Right lobe of liver (tissue), 4 donors: ENCODE measurements around the gene ABCA12.

Source experiments
- POLR2A ChIP-seq: fragments of 450-650 bp; IDR thresholded peaks from one replicate; pipeline ENCODE4 v1.6.1; 2017; ENCODE audit warnings: antibody characterized with exemption, mild to moderate bottlenecking
- TF ChIP-seq, protein P1 (sequence below), 4 donors: fragments of 200-600 bp in 3 of 4; fragments of 450-650 bp in 1 of 4; IDR thresholded peaks; one replicate each; pipeline versions ENCODE4 v1.5.1 to v1.8.0; 2016 to 2022; ENCODE audit warnings: antibody characterized with exemption in 4 of 4, mild to moderate bottlenecking in 2 of 4
- donor health status: DM: no; HTN: no; CAD: no.
- donor health status: DM: no; HTN: no; CAD: no.
- donor health status: DM: no; HTN: yes; CAD: no.

DNA sequence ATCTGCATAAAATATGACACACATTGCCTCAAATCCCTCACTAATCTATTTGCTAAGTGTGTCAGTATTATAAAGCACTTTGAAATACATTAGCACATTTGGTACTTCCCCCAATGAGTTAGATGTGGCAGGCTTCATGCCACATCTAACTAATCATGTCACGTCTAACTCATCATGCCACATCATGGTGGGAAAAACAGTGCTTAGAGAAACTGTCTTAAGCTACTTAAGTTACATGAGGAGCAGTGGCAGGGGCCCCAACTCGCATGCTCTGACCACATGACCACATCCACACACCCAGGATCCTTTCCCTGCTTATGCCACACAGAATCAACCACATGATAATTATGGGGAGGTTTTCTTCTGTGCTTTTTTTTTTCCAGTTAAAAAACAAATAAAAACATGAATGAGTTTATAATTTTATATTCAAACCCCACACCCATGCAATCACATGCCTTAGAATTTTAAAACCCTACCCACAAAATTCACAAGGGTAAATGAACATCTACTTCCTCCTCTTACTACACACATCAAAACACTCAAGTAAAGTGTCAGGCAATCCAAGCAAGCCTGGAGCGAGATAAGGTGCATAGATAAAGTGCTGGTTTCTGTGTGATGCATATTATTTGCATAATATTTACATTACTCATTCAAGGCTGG is 1.6 kb downstream of the ABCA12 start:
- TF ChIP-seq POLR2A = no peak
- TF ChIP-seq, protein P1, sequence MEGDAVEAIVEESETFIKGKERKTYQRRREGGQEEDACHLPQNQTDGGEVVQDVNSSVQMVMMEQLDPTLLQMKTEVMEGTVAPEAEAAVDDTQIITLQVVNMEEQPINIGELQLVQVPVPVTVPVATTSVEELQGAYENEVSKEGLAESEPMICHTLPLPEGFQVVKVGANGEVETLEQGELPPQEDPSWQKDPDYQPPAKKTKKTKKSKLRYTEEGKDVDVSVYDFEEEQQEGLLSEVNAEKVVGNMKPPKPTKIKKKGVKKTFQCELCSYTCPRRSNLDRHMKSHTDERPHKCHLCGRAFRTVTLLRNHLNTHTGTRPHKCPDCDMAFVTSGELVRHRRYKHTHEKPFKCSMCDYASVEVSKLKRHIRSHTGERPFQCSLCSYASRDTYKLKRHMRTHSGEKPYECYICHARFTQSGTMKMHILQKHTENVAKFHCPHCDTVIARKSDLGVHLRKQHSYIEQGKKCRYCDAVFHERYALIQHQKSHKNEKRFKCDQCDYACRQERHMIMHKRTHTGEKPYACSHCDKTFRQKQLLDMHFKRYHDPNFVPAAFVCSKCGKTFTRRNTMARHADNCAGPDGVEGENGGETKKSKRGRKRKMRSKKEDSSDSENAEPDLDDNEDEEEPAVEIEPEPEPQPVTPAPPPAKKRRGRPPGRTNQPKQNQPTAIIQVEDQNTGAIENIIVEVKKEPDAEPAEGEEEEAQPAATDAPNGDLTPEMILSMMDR (IDR thresholded peaks at IDR 0.05) = no peak
